Myocyte (in vitro differentiated cells): ENCODE data around the gene SCOC. TPM values are rescaled to one million over a fixed set of nuclear protein-coding genes. Genes with fewer than 3 reads are reported as not detected.

Source experiments
- DNase-seq: peaks from one replicate; pipeline ENCODE4 v3.0.0-alpha.2; 2012; ENCODE audit warnings: low read depth
- polyA plus RNA-seq: library from polyadenylated mRNA; unstranded; fragments of >200 nt; gene quantifications from one replicate; pipeline ENCODE4 v1.2.1, GENCODE V29; 2012; ENCODE audit warnings: missing spikeins
- total RNA-seq: library from RNA; depleted of rRNA; stranded (reverse); fragments of >200 nt; gene quantifications from 2 replicates; pipeline ENCODE4 v1.2.3, GENCODE V29; 2014

SCOC gene
- 59.0 and 60.7 TPM in 2 replicates for total RNA-seq
- 33.3 TPM for polyA plus RNA-seq

GRCh38 chr4:140373328-140374129 lies at the start of gene SCOC:
TSS of gene SCOC (plus strand) at chr4:140373646. CDS start at chr4:140379171, 5,525 bp downstream.
- peak; percentile 100 for DNase-seq

GRCh38 chr4:140326395-140326993 lies 47.0 kb upstream of the SCOC start:
- DNase-seq, result peak; percentile 47

- DNase-seq, result peak; percentile 42
Observed at GRCh38 chr4:140330311-140330900, 43.0 kb upstream of the SCOC start.

- DNase-seq, result no peak
Observed at GRCh38 chr4:140331245-140331644, 42.2 kb upstream of the SCOC start.

- no peak for DNase-seq
Observed at GRCh38 chr4:140331876-140332275, 41.6 kb upstream of the SCOC start.

- no peak for DNase-seq
Observed at GRCh38 chr4:140332734-140333133, 40.7 kb upstream of the SCOC start.

- DNase-seq, result no peak
Observed at GRCh38 chr4:140333523-140333922, 39.9 kb upstream of the SCOC start.

GRCh38 chr4:140335076-140335475 lies 38.4 kb upstream of the SCOC start:
- DNase-seq, result peak; percentile 7

- no peak for DNase-seq
Observed at GRCh38 chr4:140336730-140337129, 36.7 kb upstream of the SCOC start.

GRCh38 chr4:140342620-140343019 lies 30.8 kb upstream of the SCOC start:
- no peak for DNase-seq

- peak; percentile 5 for DNase-seq
Observed at GRCh38 chr4:140343303-140343702, 30.1 kb upstream of the SCOC start.

- no peak for DNase-seq
Observed at GRCh38 chr4:140344101-140344500, 29.3 kb upstream of the SCOC start.

- DNase-seq, result no peak
Observed at GRCh38 chr4:140344621-140345020, 28.8 kb upstream of the SCOC start.

GRCh38 chr4:140346136-140346535 lies 27.3 kb upstream of the SCOC start:
- DNase-seq, result no peak

- DNase-seq, result no peak
Observed at GRCh38 chr4:140349816-140350215, 23.6 kb upstream of the SCOC start.

GRCh38 chr4:140351093-140352075 lies 22.1 kb upstream of the SCOC start:
- no peak for DNase-seq

GRCh38 chr4:140353786-140354185 lies 19.7 kb upstream of the SCOC start:
- DNase-seq, result no peak

- no peak for DNase-seq
Observed at GRCh38 chr4:140355288-140355687, 18.2 kb upstream of the SCOC start.

GRCh38 chr4:140357868-140358267 lies 15.6 kb upstream of the SCOC start:
- DNase-seq, result no peak

- no peak for DNase-seq
Observed at GRCh38 chr4:140358281-140358680, 15.2 kb upstream of the SCOC start.
